Activated gamma-delta T cell treated with anti-CD3 and anti-CD28 coated beads, Interleukin-2, amount 50 U/mL, for 16 hours (primary cell): ENCODE data around the gene ANKRD33.

ENCODE experiments used
- DNase-seq: peaks from one replicate; pipeline ENCODE4 v3.0.0-alpha.2; 2020; ENCODE audit warnings: low read depth

Gene ANKRD33

GRCh38 chr12:51862947-51863346 is 25.0 kb upstream of the ANKRD33 start:
- DNase-seq = no peak

GRCh38 chr12:51863363-51863932 is 24.5 kb upstream of the ANKRD33 start:
- no peak for DNase-seq

- DNase-seq = no peak
These were observed 23.7 kb upstream of the ANKRD33 start for GRCh38 chr12:51863933-51864832.

- no peak for DNase-seq
These were observed 22.9 kb upstream of the ANKRD33 start for GRCh38 chr12:51864833-51865670.

- DNase-seq = no peak
These were observed 22.1 kb upstream of the ANKRD33 start for GRCh38 chr12:51865757-51866270.

GRCh38 chr12:51866324-51866723 is 21.6 kb upstream of the ANKRD33 start:
- no peak for DNase-seq

- DNase-seq = no peak
These were observed 21.1 kb upstream of the ANKRD33 start for GRCh38 chr12:51866762-51867161.

- DNase-seq = no peak
These were observed 20.5 kb upstream of the ANKRD33 start for GRCh38 chr12:51867371-51867770.

- DNase-seq = no peak
These were observed 20.0 kb upstream of the ANKRD33 start for GRCh38 chr12:51867796-51868428.

- DNase-seq = no peak
These were observed 18.9 kb upstream of the ANKRD33 start for GRCh38 chr12:51868821-51869495.

- no peak for DNase-seq
These were observed 18.4 kb upstream of the ANKRD33 start for GRCh38 chr12:51869496-51869865.

- no peak for DNase-seq
These were observed 18.0 kb upstream of the ANKRD33 start for GRCh38 chr12:51869931-51870330.

- DNase-seq = no peak
These were observed 17.4 kb upstream of the ANKRD33 start for GRCh38 chr12:51870504-51870903.

- DNase-seq = no peak
These were observed 16.8 kb upstream of the ANKRD33 start for GRCh38 chr12:51871126-51871525.

- DNase-seq = no peak
These were observed 15.8 kb upstream of the ANKRD33 start for GRCh38 chr12:51871918-51872688.

GRCh38 chr12:51872689-51872981 is 15.3 kb upstream of the ANKRD33 start:
- no peak for DNase-seq

GRCh38 chr12:51873251-51873994 is 14.5 kb upstream of the ANKRD33 start:
- DNase-seq = no peak

GRCh38 chr12:51874000-51874399 is 13.9 kb upstream of the ANKRD33 start:
- no peak for DNase-seq

GRCh38 chr12:51874486-51874885 is 13.4 kb upstream of the ANKRD33 start:
- no peak for DNase-seq

GRCh38 chr12:51879102-51879501 is 8.8 kb upstream of the ANKRD33 start:
- no peak for DNase-seq
